Measurements from ENCODE around the gene YY2. TPM values are rescaled to one million over a fixed set of nuclear protein-coding genes. Genes with fewer than 3 reads are reported as not detected.

The YY2 gene
- total and polyA plus RNA-seq, 8 donors = 0.25 to 5.7 (median 0.55) TPM; not detected in 3

DNA sequence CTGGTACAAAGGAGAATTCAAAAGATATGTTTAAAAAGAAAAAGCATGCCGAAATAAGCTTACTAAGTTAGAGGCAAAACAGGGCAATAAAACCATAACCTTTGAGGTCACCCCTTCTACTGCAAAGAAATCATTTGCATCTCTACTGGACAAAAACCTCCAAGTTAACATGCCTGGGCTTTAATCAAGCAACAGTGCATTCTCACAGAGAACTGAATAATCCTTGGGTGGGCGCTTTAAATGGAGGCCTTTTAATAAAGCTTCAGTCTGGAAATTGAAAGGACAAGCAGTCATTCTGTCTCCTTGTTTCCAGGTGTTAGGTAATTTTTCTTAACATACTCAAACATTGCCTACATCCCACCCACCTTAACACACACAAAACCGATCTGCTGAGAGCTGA, 50.2 kb downstream of the YY2 start:
- TF ChIP-seq, protein P1, sequence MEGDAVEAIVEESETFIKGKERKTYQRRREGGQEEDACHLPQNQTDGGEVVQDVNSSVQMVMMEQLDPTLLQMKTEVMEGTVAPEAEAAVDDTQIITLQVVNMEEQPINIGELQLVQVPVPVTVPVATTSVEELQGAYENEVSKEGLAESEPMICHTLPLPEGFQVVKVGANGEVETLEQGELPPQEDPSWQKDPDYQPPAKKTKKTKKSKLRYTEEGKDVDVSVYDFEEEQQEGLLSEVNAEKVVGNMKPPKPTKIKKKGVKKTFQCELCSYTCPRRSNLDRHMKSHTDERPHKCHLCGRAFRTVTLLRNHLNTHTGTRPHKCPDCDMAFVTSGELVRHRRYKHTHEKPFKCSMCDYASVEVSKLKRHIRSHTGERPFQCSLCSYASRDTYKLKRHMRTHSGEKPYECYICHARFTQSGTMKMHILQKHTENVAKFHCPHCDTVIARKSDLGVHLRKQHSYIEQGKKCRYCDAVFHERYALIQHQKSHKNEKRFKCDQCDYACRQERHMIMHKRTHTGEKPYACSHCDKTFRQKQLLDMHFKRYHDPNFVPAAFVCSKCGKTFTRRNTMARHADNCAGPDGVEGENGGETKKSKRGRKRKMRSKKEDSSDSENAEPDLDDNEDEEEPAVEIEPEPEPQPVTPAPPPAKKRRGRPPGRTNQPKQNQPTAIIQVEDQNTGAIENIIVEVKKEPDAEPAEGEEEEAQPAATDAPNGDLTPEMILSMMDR (IDR thresholded peaks at IDR 0.05) = no peak
- TF ChIP-seq POLR2A (IDR thresholded peaks at IDR 0.05) (no peak), POLR2AphosphoS5 (IDR thresholded peaks at IDR 0.05) (no peak), EP300 (IDR thresholded peaks at IDR 0.05) (no peak)
- intact Hi-C loops (cut with DNase I; ENCODE audit: low total_unique reads) = no loop called here
- no peaks in the 10 kb centered on the region for H3K36me3 ChIP-seq
- H3K27me3 ChIP-seq = no peaks in the 10 kb centered on the region
- H3K4me1 ChIP-seq = no peaks in the 10 kb centered on the region
- DNase-seq = no peak
- H3K27ac ChIP-seq = no peak overlapping the region
- peaks cover 0 to 4% (median 0%) of the 10 kb centered on the region in 4 donors for H3K9me3 ChIP-seq
- 65 to 94% (median 81%) methylated on average over 3 of the region's 3 CpGs for WGBS, 5 donors
- H3K4me3 ChIP-seq = no peak overlapping the region

DNA sequence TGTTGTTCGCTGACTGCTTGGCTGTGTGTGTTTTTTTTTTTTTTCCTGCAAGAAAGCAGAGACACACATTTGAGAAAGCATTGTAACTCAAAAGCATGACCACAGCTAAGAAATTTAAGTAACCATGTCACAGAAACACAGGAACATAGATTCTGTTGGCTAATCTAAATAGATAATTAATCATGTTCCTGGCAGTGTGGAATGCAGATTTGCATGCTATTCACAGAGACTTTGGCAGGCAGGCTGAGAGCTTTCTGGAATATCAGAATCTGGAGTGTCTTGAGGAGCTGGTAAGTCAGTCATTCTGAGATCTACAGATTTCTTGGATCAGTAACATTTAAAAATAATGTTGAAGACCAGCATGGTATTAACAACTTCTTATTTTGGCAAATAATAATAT, 51.5 kb downstream of the YY2 start:
- no peaks in the 10 kb centered on the region for H3K27me3 ChIP-seq
- H3K4me1 ChIP-seq = no peaks in the 10 kb centered on the region
- peak in 1 of 2 donors; percentile 32 for DNase-seq
- no peak overlapping the region for H3K27ac ChIP-seq
- 42 to 72% (median 44%) methylated on average over 1 of the region's 1 CpG for WGBS, 5 donors
- intact Hi-C loops (cut with DNase I; ENCODE audit: low total_unique reads) = no loop called here
- no peak overlapping the region for H3K4me3 ChIP-seq
- H3K9me3 ChIP-seq = peaks cover 0 to 4% (median 0%) of the 10 kb centered on the region in 4 donors
- H3K36me3 ChIP-seq = no peaks in the 10 kb centered on the region
- no peak for TF ChIP-seq POLR2A (IDR thresholded peaks at IDR 0.05)
- TF ChIP-seq EP300 (IDR thresholded peaks at IDR 0.05) = no peak
- TF ChIP-seq, protein P1 (IDR thresholded peaks at IDR 0.05) = no peak
- TF ChIP-seq POLR2AphosphoS5 (IDR thresholded peaks at IDR 0.05) = no peak

Small RNAs within 50 kb of the gene (small RNA-seq; reads per million reads assigned to genes)
- 0 reads per million in 4 donors for gene U73479.1

Other genes with a start within 250 kb of the YY2 start
- gene KLHL34, start 197.7 kb upstream of the YY2 start, total RNA-seq = under 1 TPM in 1 of 5 donors, not detected in 4; 0.18 TPM
- under 1 TPM in 1 of 3 donors, not detected in 2; 0.06 TPM for gene KLHL34, start 197.7 kb upstream of the YY2 start, polyA plus RNA-seq
- gene SMPX, start 97.9 kb upstream of the YY2 start, total RNA-seq = 100 to 1,000 TPM in 1 of 5 donors, 10 to 100 TPM in 3, 1 to 10 TPM in 1; 1.0 to 126 (median 16.9) TPM
- gene SMPX, start 97.9 kb upstream of the YY2 start, polyA plus RNA-seq = 1 to 10 TPM in 1 of 3 donors, not detected in 2; 2.2 TPM
- gene MBTPS2, start 16.4 kb upstream of the YY2 start, total RNA-seq = 10 to 100 TPM in 2 of 5 donors, 1 to 10 TPM in 2, not detected in 1; 1.2 to 20.2 (median 11.6) TPM
- 1 to 10 TPM; 1.8 to 2.1 (median 2.0) TPM for gene MBTPS2, start 16.4 kb upstream of the YY2 start, polyA plus RNA-seq
- 10 to 100 TPM in 4 of 5 donors, 1 to 10 TPM in 1; 9.6 to 75.8 (median 65.2) TPM for gene SMS, start 84.7 kb downstream of the YY2 start, total RNA-seq
- gene SMS, start 84.7 kb downstream of the YY2 start, polyA plus RNA-seq = 10 to 100 TPM; 41.2 to 48.8 (median 43.9) TPM
- gene PHEX, start 176.3 kb downstream of the YY2 start, total RNA-seq = under 1 TPM in 2 of 5 donors, not detected in 3; 0.14 to 0.73 TPM
- under 1 TPM in 1 of 3 donors, not detected in 2; 0.05 TPM for gene PHEX, start 176.3 kb downstream of the YY2 start, polyA plus RNA-seq

All from stomach (tissue), 9 donors.